HepG2 (cell line): Measurements from ENCODE around the gene MOG. TPM values are rescaled to one million over a fixed set of nuclear protein-coding genes. Genes with fewer than 3 reads are reported as not detected.
A peak's percentile ranks its signal among the peaks of the same experiment; 100 is the strongest.

ENCODE experiments used
- ARNTL ChIP-seq: sonication (generic); formaldehyde crosslinking; IDR thresholded peaks from 2 replicates; pipeline ENCODE4 v1.4.0; 2020; ENCODE audit warnings: mild to moderate bottlenecking, missing genetic modification reagents
- CSRNP2 ChIP-seq: sonication (generic); formaldehyde crosslinking; conservative IDR thresholded peaks from 2 replicates; pipeline ENCODE4 v1.8.0; 2022; ENCODE audit warnings: low read depth, missing genetic modification reagents
- ESRRA ChIP-seq: sonication (generic); formaldehyde crosslinking; IDR thresholded peaks from 2 replicates; pipeline ENCODE4 v1.5.1; 2020; ENCODE audit warnings: mild to moderate bottlenecking, low read depth, missing genetic modification reagents
- HCFC1 ChIP-seq: fragments of 150-350 bp; IDR thresholded peaks from 2 replicates; pipeline ENCODE4 v1.6.1; 2014; ENCODE audit warnings: low read depth, low read length
- KAT2B ChIP-seq: fragments of 150-350 bp; IDR thresholded peaks from 2 replicates; pipeline ENCODE4 v1.6.1; 2014; ENCODE audit warnings: low read depth, low read length, borderline replicate concordance
- MAF1 ChIP-seq: sonication (generic); formaldehyde crosslinking; IDR thresholded peaks from 2 replicates; pipeline ENCODE4 v1.5.0; 2020; ENCODE audit warnings: missing genetic modification reagents, borderline replicate concordance
- NFYC ChIP-seq: IDR thresholded peaks from 2 replicates; pipeline ENCODE4 v1.6.1; 2016; ENCODE audit warnings: missing genetic modification reagents, missing compliant biosample characterization
- RERE ChIP-seq: IDR thresholded peaks from 2 replicates; pipeline ENCODE4 v1.6.1; 2016; ENCODE audit warnings: low read depth, missing genetic modification reagents, missing compliant biosample characterization
- RFXAP ChIP-seq: sonication (generic); formaldehyde crosslinking; IDR thresholded peaks from 2 replicates; pipeline ENCODE4 v1.4.0; 2020; ENCODE audit warnings: missing genetic modification reagents, borderline replicate concordance
- TARDBP ChIP-seq: sonication (generic); formaldehyde crosslinking; IDR thresholded peaks from 2 replicates; pipeline ENCODE4 v1.8.0; 2022; ENCODE audit warnings: mild to moderate bottlenecking, missing genetic modification reagents
- ZBTB38 ChIP-seq: sonication (generic); formaldehyde crosslinking; IDR thresholded peaks from 2 replicates; pipeline ENCODE4 v1.5.1; 2020; ENCODE audit warnings: mild to moderate bottlenecking, missing genetic modification reagents
- ZBTB49 ChIP-seq: sonication (generic); formaldehyde crosslinking; IDR thresholded peaks from 2 replicates; pipeline ENCODE4 v1.4.0; 2020; ENCODE audit warnings: missing genetic modification reagents, borderline replicate concordance
- ZFP36 ChIP-seq: fragments of 150-350 bp; IDR thresholded peaks from 2 replicates; pipeline ENCODE4 v1.6.1; 2018; ENCODE audit warnings: borderline replicate concordance, low read length, low read depth; ENCODE audit not compliant: partially characterized antibody
- ZMYM3 ChIP-seq: sonication (generic); formaldehyde crosslinking; IDR thresholded peaks from 2 replicates; pipeline ENCODE4 v1.5.1; 2020; ENCODE audit warnings: mild to moderate bottlenecking, missing genetic modification reagents
- ZNF484 ChIP-seq: sonication (generic); formaldehyde crosslinking; IDR thresholded peaks from 2 replicates; pipeline ENCODE4 v1.5.1; 2020; ENCODE audit warnings: mild to moderate bottlenecking, low read depth, missing genetic modification reagents, borderline replicate concordance
- ZNF556 ChIP-seq: sonication (generic); formaldehyde crosslinking; IDR thresholded peaks from 2 replicates; pipeline ENCODE4 v1.4.0; 2020; ENCODE audit warnings: mild to moderate bottlenecking, missing genetic modification reagents, borderline replicate concordance
- ZNF678 ChIP-seq: sonication (generic); formaldehyde crosslinking; IDR thresholded peaks from 2 replicates; pipeline ENCODE4 v1.4.0; 2020; ENCODE audit warnings: mild to moderate bottlenecking, missing genetic modification reagents
- ZNF761 ChIP-seq: sonication (generic); formaldehyde crosslinking; conservative IDR thresholded peaks from 2 replicates; pipeline ENCODE4 v1.4.0; 2020; ENCODE audit warnings: mild to moderate bottlenecking, missing genetic modification reagents
- ZSCAN21 ChIP-seq: sonication (generic); formaldehyde crosslinking; IDR thresholded peaks from 2 replicates; pipeline ENCODE4 v1.8.0; 2022; ENCODE audit warnings: mild to moderate bottlenecking, missing genetic modification reagents, moderate library complexity, borderline replicate concordance
- polyA plus RNA-seq, 8 experiments: library from polyadenylated mRNA; depleted of rRNA in 3 of 8; stranded (reverse) in 7 of 8; unstranded in 1 of 8; fragments of >200 nt; fragmentation: Illumina TruSeq in 4 of 8; extraction: Trizol in 4 of 8; gene quantifications; 2 replicates each; pipeline versions ENCODE4 v1.2.1 to v1.2.3, GENCODE V29; 2011 to 2016; ENCODE audit warnings: low read depth in 4 of 8, missing spikeins in 1 of 8, mixed read lengths in 1 of 8; ENCODE audit not compliant: insufficient read depth in 1 of 8
- total RNA-seq, 5 experiments: library from RNA; depleted of rRNA; stranded (reverse); fragments of >200 nt; fragmentation: Illumina TruSeq; extraction: Trizol; gene quantifications; 2 replicates each; pipeline ENCODE4 v1.2.3, GENCODE V29; 2016; ENCODE audit warnings: low read depth in 1 of 5

Gene MOG
- total and polyA plus RNA-seq, 2 of the 13 experiments (the other 11 are each of a cell fraction or from before 2014, with no cell fraction given), result not detected

- TF ChIP-seq ESRRA (CRISPR knock-in tag) (no peak), KAT2B (no peak), ZNF556 (CRISPR knock-in tag) (no peak), ZNF484 (CRISPR knock-in tag) (no peak), NFYC (CRISPR knock-in tag) (peak; percentile 79), HCFC1 (no peak; the same call in 1 of the 2 replicates), ZNF678 (no peak), RFXAP (CRISPR knock-in tag) (peak; percentile 100), ZFP36 (no peak), ZNF761 (CRISPR knock-in tag) (no peak; the same call in 1 of the 2 replicates), ZBTB49 (CRISPR knock-in tag) (no peak), ZBTB38 (CRISPR knock-in tag) (no peak), CSRNP2 (CRISPR knock-in tag) (no peak), RERE (no peak), ZSCAN21 (no peak), ARNTL (no peak), MAF1 (no peak), ZMYM3 (CRISPR knock-in tag) (peak; percentile 20; the same call in 1 of the 2 replicates), TARDBP (CRISPR knock-in tag) (peak; percentile 63; the same call in 1 of the 2 replicates)
Observed at GRCh38 chr6:29649701-29650673, 6.9 kb upstream of the MOG start (continued).
